HEK293 (cell line): ENCODE data around the gene DEFB128.
A peak's percentile ranks its signal among the peaks of the same experiment; 100 is the strongest.

Source experiments
- ZNF23 ChIP-seq: fragments of 450-650 bp; formaldehyde crosslinking; IDR thresholded peaks from 2 replicates; pipeline ENCODE4 v1.5.1; 2016; ENCODE audit warnings: missing biosample characterization, missing genetic modification characterization, borderline replicate concordance
- ZNF48 ChIP-seq: fragments of 450-650 bp; formaldehyde crosslinking; IDR thresholded peaks from 2 replicates; pipeline ENCODE4 v1.5.1; 2016; ENCODE audit warnings: missing biosample characterization, missing genetic modification characterization
- ZNF658 ChIP-seq: fragments of 450-650 bp; formaldehyde crosslinking; IDR thresholded peaks from 2 replicates; pipeline ENCODE4; 2016; ENCODE audit warnings: missing biosample characterization, missing genetic modification characterization
- ZNF792 ChIP-seq: fragments of 450-650 bp; formaldehyde crosslinking; IDR thresholded peaks from 2 replicates; pipeline ENCODE4 v1.5.1; 2016; ENCODE audit warnings: missing biosample characterization, missing genetic modification characterization
- TF ChIP-seq, protein P1 (sequence below): fragments of 450-650 bp; formaldehyde crosslinking; IDR thresholded peaks from 2 replicates; pipeline ENCODE4 v1.5.1; 2016; ENCODE audit warnings: missing biosample characterization, missing genetic modification characterization
- TF ChIP-seq, protein P2 (sequence below): fragments of 450-650 bp; formaldehyde crosslinking; IDR thresholded peaks from 2 replicates; pipeline ENCODE4 v1.5.1; 2016; ENCODE audit warnings: missing biosample characterization, missing genetic modification characterization
- TF ChIP-seq, protein P3 (sequence below): fragments of 450-650 bp; formaldehyde crosslinking; IDR thresholded peaks from 2 replicates; pipeline ENCODE4 v1.5.1; 2016; ENCODE audit warnings: missing biosample characterization, missing genetic modification characterization
- TF ChIP-seq, protein P4 (sequence below): fragments of 450-650 bp; formaldehyde crosslinking; IDR thresholded peaks from 2 replicates; pipeline ENCODE4 v1.5.1; 2016; ENCODE audit warnings: missing biosample characterization, missing genetic modification characterization, low read depth
- TF ChIP-seq, protein P5 (sequence below): fragments of 450-650 bp; formaldehyde crosslinking; IDR thresholded peaks from 2 replicates; pipeline ENCODE4 v1.5.1; 2017; ENCODE audit warnings: missing biosample characterization, missing genetic modification characterization

DNA sequence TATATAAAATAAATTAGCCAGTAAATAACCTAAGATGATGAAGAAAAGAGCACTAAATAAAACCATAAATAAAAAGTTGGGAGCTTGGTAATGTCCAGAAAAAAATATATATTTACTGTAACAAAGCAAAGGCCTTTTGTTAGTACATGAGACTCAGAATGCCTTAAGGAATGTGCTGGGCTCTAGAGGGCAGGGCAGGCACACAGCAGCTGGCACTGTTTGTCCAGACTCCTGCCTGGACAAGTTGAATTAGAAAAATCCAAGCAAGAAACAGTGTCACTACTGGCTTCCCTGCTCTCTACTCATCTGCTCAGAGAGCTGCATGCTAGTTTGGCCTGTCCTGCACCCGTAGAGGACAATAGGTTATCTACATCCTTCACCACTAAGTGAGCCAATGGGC, 46.4 kb upstream of the DEFB128 start:
- TF ChIP-seq, protein P1, sequence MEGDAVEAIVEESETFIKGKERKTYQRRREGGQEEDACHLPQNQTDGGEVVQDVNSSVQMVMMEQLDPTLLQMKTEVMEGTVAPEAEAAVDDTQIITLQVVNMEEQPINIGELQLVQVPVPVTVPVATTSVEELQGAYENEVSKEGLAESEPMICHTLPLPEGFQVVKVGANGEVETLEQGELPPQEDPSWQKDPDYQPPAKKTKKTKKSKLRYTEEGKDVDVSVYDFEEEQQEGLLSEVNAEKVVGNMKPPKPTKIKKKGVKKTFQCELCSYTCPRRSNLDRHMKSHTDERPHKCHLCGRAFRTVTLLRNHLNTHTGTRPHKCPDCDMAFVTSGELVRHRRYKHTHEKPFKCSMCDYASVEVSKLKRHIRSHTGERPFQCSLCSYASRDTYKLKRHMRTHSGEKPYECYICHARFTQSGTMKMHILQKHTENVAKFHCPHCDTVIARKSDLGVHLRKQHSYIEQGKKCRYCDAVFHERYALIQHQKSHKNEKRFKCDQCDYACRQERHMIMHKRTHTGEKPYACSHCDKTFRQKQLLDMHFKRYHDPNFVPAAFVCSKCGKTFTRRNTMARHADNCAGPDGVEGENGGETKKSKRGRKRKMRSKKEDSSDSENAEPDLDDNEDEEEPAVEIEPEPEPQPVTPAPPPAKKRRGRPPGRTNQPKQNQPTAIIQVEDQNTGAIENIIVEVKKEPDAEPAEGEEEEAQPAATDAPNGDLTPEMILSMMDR (tag by site-specific recombination) = peak; percentile 75
- TF ChIP-seq, protein P2, sequence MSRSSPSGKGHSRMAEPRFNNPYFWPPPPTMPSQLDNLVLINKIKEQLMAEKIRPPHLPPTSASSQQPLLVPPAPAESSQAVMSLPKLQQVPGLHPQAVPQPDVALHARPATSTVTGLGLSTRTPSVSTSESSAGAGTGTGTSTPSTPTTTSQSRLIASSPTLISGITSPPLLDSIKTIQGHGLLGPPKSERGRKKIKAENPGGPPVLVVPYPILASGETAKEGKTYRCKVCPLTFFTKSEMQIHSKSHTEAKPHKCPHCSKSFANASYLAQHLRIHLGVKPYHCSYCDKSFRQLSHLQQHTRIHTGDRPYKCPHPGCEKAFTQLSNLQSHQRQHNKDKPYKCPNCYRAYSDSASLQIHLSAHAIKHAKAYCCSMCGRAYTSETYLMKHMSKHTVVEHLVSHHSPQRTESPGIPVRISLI = no peak
- TF ChIP-seq, protein P3, sequence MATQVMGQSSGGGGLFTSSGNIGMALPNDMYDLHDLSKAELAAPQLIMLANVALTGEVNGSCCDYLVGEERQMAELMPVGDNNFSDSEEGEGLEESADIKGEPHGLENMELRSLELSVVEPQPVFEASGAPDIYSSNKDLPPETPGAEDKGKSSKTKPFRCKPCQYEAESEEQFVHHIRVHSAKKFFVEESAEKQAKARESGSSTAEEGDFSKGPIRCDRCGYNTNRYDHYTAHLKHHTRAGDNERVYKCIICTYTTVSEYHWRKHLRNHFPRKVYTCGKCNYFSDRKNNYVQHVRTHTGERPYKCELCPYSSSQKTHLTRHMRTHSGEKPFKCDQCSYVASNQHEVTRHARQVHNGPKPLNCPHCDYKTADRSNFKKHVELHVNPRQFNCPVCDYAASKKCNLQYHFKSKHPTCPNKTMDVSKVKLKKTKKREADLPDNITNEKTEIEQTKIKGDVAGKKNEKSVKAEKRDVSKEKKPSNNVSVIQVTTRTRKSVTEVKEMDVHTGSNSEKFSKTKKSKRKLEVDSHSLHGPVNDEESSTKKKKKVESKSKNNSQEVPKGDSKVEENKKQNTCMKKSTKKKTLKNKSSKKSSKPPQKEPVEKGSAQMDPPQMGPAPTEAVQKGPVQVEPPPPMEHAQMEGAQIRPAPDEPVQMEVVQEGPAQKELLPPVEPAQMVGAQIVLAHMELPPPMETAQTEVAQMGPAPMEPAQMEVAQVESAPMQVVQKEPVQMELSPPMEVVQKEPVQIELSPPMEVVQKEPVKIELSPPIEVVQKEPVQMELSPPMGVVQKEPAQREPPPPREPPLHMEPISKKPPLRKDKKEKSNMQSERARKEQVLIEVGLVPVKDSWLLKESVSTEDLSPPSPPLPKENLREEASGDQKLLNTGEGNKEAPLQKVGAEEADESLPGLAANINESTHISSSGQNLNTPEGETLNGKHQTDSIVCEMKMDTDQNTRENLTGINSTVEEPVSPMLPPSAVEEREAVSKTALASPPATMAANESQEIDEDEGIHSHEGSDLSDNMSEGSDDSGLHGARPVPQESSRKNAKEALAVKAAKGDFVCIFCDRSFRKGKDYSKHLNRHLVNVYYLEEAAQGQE (tag by site-specific recombination) = no peak
- TF ChIP-seq, protein P4, sequence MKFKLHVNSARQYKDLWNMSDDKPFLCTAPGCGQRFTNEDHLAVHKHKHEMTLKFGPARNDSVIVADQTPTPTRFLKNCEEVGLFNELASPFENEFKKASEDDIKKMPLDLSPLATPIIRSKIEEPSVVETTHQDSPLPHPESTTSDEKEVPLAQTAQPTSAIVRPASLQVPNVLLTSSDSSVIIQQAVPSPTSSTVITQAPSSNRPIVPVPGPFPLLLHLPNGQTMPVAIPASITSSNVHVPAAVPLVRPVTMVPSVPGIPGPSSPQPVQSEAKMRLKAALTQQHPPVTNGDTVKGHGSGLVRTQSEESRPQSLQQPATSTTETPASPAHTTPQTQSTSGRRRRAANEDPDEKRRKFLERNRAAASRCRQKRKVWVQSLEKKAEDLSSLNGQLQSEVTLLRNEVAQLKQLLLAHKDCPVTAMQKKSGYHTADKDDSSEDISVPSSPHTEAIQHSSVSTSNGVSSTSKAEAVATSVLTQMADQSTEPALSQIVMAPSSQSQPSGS (tag by site-specific recombination) = no peak
- TF ChIP-seq ZNF48 (tag by site-specific recombination) = no peak
- TF ChIP-seq ZNF23 (tag by site-specific recombination) = no peak
- TF ChIP-seq ZNF792 (tag by site-specific recombination) = no peak
- TF ChIP-seq, protein P5, sequence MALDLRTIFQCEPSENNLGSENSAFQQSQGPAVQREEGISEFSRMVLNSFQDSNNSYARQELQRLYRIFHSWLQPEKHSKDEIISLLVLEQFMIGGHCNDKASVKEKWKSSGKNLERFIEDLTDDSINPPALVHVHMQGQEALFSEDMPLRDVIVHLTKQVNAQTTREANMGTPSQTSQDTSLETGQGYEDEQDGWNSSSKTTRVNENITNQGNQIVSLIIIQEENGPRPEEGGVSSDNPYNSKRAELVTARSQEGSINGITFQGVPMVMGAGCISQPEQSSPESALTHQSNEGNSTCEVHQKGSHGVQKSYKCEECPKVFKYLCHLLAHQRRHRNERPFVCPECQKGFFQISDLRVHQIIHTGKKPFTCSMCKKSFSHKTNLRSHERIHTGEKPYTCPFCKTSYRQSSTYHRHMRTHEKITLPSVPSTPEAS (tag by site-specific recombination) = no peak
- TF ChIP-seq ZNF658 = no peak
